Measurements from ENCODE around the gene EMX1. TPM values are rescaled to one million over a fixed set of nuclear protein-coding genes. Genes with fewer than 3 reads are reported as not detected.

EMX1 gene
- total and polyA plus RNA-seq, 2 of the 13 experiments (the other 11 are each of a cell fraction or from before 2014, with no cell fraction given): 0.62 to 4.9 TPM

GRCh38 chr2:72942293-72942692, 25.0 kb downstream of the EMX1 start:
- CTCF ChIA-PET (ENCODE audit: low intra/inter-chr PET ratio, low total read pairs): no interaction called here
- no TSS peak for BruUV-seq (replicated peaks)
- no peak overlapping the region for H2AFZ ChIP-seq (ENCODE audit: low read length)
- no peak overlapping the region for H3K4me2 ChIP-seq (ENCODE audit: low read depth, low read length)
- H3K27me3 ChIP-seq (ENCODE audit: control insufficient read depth in 1 of 2, insufficient read depth in 2 of 2, low read length in 2 of 2): no peaks in the 10 kb centered on the region
- no peaks in the 10 kb centered on the region for H3K9me3 ChIP-seq (ENCODE audit: low read length)
- POLR2A ChIA-PET: no interaction called here
- TF ChIP-seq ZNF607 (CRISPR knock-in tag; IDR thresholded peaks at IDR 0.05; ENCODE audit: borderline replicate concordance) (no peak), ZUFSP (CRISPR knock-in tag; IDR thresholded peaks at IDR 0.05; ENCODE audit: borderline replicate concordance) (no peak), CSRNP1 (CRISPR knock-in tag; IDR thresholded peaks at IDR 0.05) (no peak), SOX5 (CRISPR knock-in tag; IDR thresholded peaks at IDR 0.05; ENCODE audit: borderline replicate concordance) (no peak), BATF2 (CRISPR knock-in tag; IDR thresholded peaks at IDR 0.05) (no peak), ZNF30 (CRISPR knock-in tag; IDR thresholded peaks at IDR 0.05) (no peak), ZNF24 (IDR thresholded peaks at IDR 0.05) (no peak)
- no peak for FAIRE-seq
- intact Hi-C loops (cut with micrococcal nuclease; ENCODE audit: unreplicated experiment) (no loop called here), in situ Hi-C loops (cut with HindIII; ENCODE audit: extremely low pct_ligation_motif_present, low pct_unique_long_range_greater_than_20kb) (no loop called here)
- no peak for ATAC-seq
- H3K4me1 ChIP-seq (ENCODE audit: insufficient read depth, low read length): peaks cover 16% of the 10 kb centered on the region
- no peak overlapping the region for H3K4me3 ChIP-seq (replicated peaks in 1 of 3; ENCODE audit: insufficient read depth in 1 of 3, low read depth in 2 of 3, low read length in 3 of 3)
- H3K27ac ChIP-seq (ENCODE audit: extremely low read length, insufficient read depth, low read length): no peak overlapping the region
- H3K79me2 ChIP-seq (ENCODE audit: insufficient read depth, low read length): no peaks in the 10 kb centered on the region
- WGBS (ENCODE audit: low lambda C conversion rate): 92% methylated on average over 7 of the region's 8 CpGs
- H3K9ac ChIP-seq (ENCODE audit: insufficient read depth, low read depth, low read length): no peak overlapping the region
- H3K36me3 ChIP-seq (replicated peaks in 1 of 2; ENCODE audit: control insufficient read depth in 1 of 2, insufficient read depth in 2 of 2, low read length in 2 of 2): no peaks in the 10 kb centered on the region; a peak in 1 of 5 replicates
- no peak for DNase-seq (ENCODE audit: low spot score)
- peaks cover 4% of the 10 kb centered on the region; the same call in 1 of the 2 replicates for H4K20me1 ChIP-seq (ENCODE audit: insufficient read depth, low read length)

Measured in HepG2 (cell line).